GM12865 (cell line): ENCODE data around the gene SMAD7.

Experiments
- DNase-seq: peaks from one replicate; pipeline ENCODE4 v3.0.0; 2010; ENCODE audit warnings: low read depth
- H3K4me3 ChIP-seq: 2 replicates; pipeline ENCODE4 v1.5.1; 2011; ENCODE audit warnings: mild to moderate bottlenecking, low read depth, low read length, control low read depth
- CTCF ChIP-seq: IDR thresholded peaks from 2 replicates; pipeline ENCODE4 v1.5.1; 2011; ENCODE audit warnings: low read length, control low read depth, low read depth, inconsistent platforms; ENCODE audit not compliant: insufficient read depth; ENCODE audit errors: missing control alignments

SMAD7 gene

GRCh38 chr18:48896875-48897511 lies 53.8 kb downstream of the SMAD7 start:
- TF ChIP-seq CTCF, result peak; percentile 12
- no peak overlapping the region for H3K4me3 ChIP-seq
- DNase-seq, result peak; percentile 52

GRCh38 chr18:48896326-48896874 lies 54.4 kb downstream of the SMAD7 start:
- TF ChIP-seq CTCF, result no peak
- H3K4me3 ChIP-seq, result no peak overlapping the region

GRCh38 chr18:48894799-48895346 lies 55.9 kb downstream of the SMAD7 start:
- no peak for DNase-seq
- H3K4me3 ChIP-seq, result no peak overlapping the region

More at GRCh38 chr18:48896326-48896874, 54.4 kb downstream of the SMAD7 start:
- DNase-seq, result no peak

GRCh38 chr18:48893608-48894600 lies 56.9 kb downstream of the SMAD7 start:
- DNase-seq, result no peak
- H3K4me3 ChIP-seq, result no peak overlapping the region
- no peak for TF ChIP-seq CTCF

More at GRCh38 chr18:48894799-48895346, 55.9 kb downstream of the SMAD7 start:
- TF ChIP-seq CTCF, result no peak

- no peak overlapping the region for H3K4me3 ChIP-seq
- no peak for DNase-seq
- TF ChIP-seq CTCF, result no peak
Measured at GRCh38 chr18:48893061-48893607, 57.6 kb downstream of the SMAD7 start.

- no peak overlapping the region for H3K4me3 ChIP-seq
- DNase-seq, result no peak
- TF ChIP-seq CTCF, result no peak
Measured at GRCh38 chr18:48892146-48892855, 58.5 kb downstream of the SMAD7 start.
